ENCODE measurements around the gene CEP63. TPM values are rescaled to one million over a fixed set of nuclear protein-coding genes. Genes with fewer than 3 reads are reported as not detected.

CEP63 gene
- total RNA-seq, 4 donors from 2014 or later = 21.3 to 26.5 (median 24.3) TPM

- no peak for DNase-seq
- TF ChIP-seq CTCF (IDR thresholded peaks at IDR 0.05) (no peak), POLR2A (IDR thresholded peaks at IDR 0.05) (no peak)
- Histone ChIP-seq H3K27ac (no peak overlapping the region), H3K36me3 (peaks cover 0 to 3% of the 10 kb centered on the region in 2 donors), H3K27me3 (no peaks in the 10 kb centered on the region), H3K4me3 (replicated peaks in 1 of 3) (no peak overlapping the region), H3K4me1 (peaks cover 3 to 31% of the 10 kb centered on the region in 2 donors), H3K9me3 (no peaks in the 10 kb centered on the region)
- WGBS, 2 donors = 85 to 89% methylated on average over 5 of the region's 5 CpGs
- intact Hi-C loops (cut with DNase I) = loop anchor here (2.0 to 10.0 kb wide), 4 partner anchors 88 to 260 kb away; no protein-coding TSS in a partner anchor
Measured at GRCh38 chr3:134474956-134475355, 10.9 kb upstream of the CEP63 start.

- Histone ChIP-seq H3K27ac (no peak overlapping the region), H3K36me3 (peaks cover 2 to 15% of the 10 kb centered on the region in 2 donors), H3K27me3 (no peaks in the 10 kb centered on the region), H3K4me3 (replicated peaks in 1 of 3) (no peak overlapping the region), H3K4me1 (peaks cover 3 to 31% of the 10 kb centered on the region in 2 donors), H3K9me3 (no peaks in the 10 kb centered on the region)
- DNase-seq = peak in 1 of 2 donors; percentile 17
- TF ChIP-seq CTCF (IDR thresholded peaks at IDR 0.05) (no peak), POLR2A (IDR thresholded peaks at IDR 0.05) (no peak)
- intact Hi-C loops (cut with DNase I) = loop anchor here (5.0 to 10.0 kb wide), 2 partner anchors 99 to 262 kb away; no protein-coding TSS in a partner anchor
- WGBS, 2 donors = 71 to 80% methylated on average over 2 to 4 of the region's 4 CpGs
Measured at GRCh38 chr3:134476306-134476705, 9.6 kb upstream of the CEP63 start.

- DNase-seq = no peak
- H3K9me3 ChIP-seq = no peaks in the 10 kb centered on the region
- peaks cover 8 to 21% of the 10 kb centered on the region in 2 donors for H3K36me3 ChIP-seq
- TF ChIP-seq CTCF (IDR thresholded peaks at IDR 0.05) = no peak
- no peak for TF ChIP-seq POLR2A (IDR thresholded peaks at IDR 0.05)
- no peak overlapping the region for H3K27ac ChIP-seq
- 90 to 99% methylated on average over 6 of the region's 6 CpGs for WGBS, 2 donors
- intact Hi-C loops (cut with DNase I) = loop anchor here (5.0 to 10.0 kb wide), 2 partner anchors 100 to 262 kb away; no protein-coding TSS in a partner anchor
- no peak overlapping the region for H3K4me3 ChIP-seq (replicated peaks in 1 of 3)
- H3K4me1 ChIP-seq = peaks cover 3 to 31% of the 10 kb centered on the region in 2 donors
- no peaks in the 10 kb centered on the region for H3K27me3 ChIP-seq
Measured at GRCh38 chr3:134477002-134477401, 8.9 kb upstream of the CEP63 start.

GRCh38 chr3:134477938-134478337, 7.9 kb upstream of the CEP63 start:
- no peaks in the 10 kb centered on the region for H3K27me3 ChIP-seq
- intact Hi-C loops (cut with DNase I) = loop anchor here (5.0 to 10.0 kb wide), 2 partner anchors 101 to 263 kb away; no protein-coding TSS in a partner anchor
- no peak for DNase-seq
- H3K4me1 ChIP-seq = peaks cover 3 to 31% of the 10 kb centered on the region in 2 donors
- 48 to 57% methylated on average over 2 of the region's 2 CpGs for WGBS, 2 donors
- TF ChIP-seq CTCF (IDR thresholded peaks at IDR 0.05) (no peak), POLR2A (IDR thresholded peaks at IDR 0.05) (no peak)
- no peaks in the 10 kb centered on the region for H3K9me3 ChIP-seq
- peaks cover 12 to 26% of the 10 kb centered on the region in 2 donors for H3K36me3 ChIP-seq
- H3K27ac ChIP-seq = peak overlapping the region in 2 of 3 donors; percentile 18 to 37
- H3K4me3 ChIP-seq (replicated peaks in 1 of 3) = no peak overlapping the region

GRCh38 chr3:134480546-134480945, 5.3 kb upstream of the CEP63 start:
- H3K9me3 ChIP-seq = no peaks in the 10 kb centered on the region
- no peak for DNase-seq
- 97 to 100% methylated on average over 3 of the region's 3 CpGs for WGBS, 2 donors
- TF ChIP-seq CTCF (IDR thresholded peaks at IDR 0.05) (no peak), POLR2A (IDR thresholded peaks at IDR 0.05) (no peak)
- intact Hi-C loops (cut with DNase I) = no loop called here
- peaks cover 11 to 42% of the 10 kb centered on the region in 2 donors for H3K4me1 ChIP-seq
- peaks cover 12 to 26% of the 10 kb centered on the region in 2 donors for H3K36me3 ChIP-seq
- H3K27me3 ChIP-seq = no peaks in the 10 kb centered on the region
- no peak overlapping the region for H3K4me3 ChIP-seq (replicated peaks in 1 of 3)
- H3K27ac ChIP-seq = no peak overlapping the region
